Adrenal gland (tissue), 12 donors: ENCODE data around the gene LARGE1. TPM values are rescaled to one million over a fixed set of nuclear protein-coding genes. Genes with fewer than 3 reads are reported as not detected.

ENCODE experiments used
- DNase-seq, 7 donors: peaks; one replicate each; pipeline ENCODE4 v3.0.0-alpha.2; 2019 to 2020
- H3K27ac ChIP-seq, 5 donors: fragments of 200-600 bp; sonication (generic) in 4 of 5; 1 replicate in 3 of 5; 2 replicates in 2 of 5; pipeline versions ENCODE4 v1.5.1 to v1.8.0; 2016 to 2020; ENCODE audit warnings: mild to moderate bottlenecking in 1 of 5
- H3K27me3 ChIP-seq: fragments of 200-600 bp; 2 replicates; pipeline ENCODE4 v1.8.0; 2021
- H3K36me3 ChIP-seq, 2 donors: fragments of 200-600 bp; replicated peaks in 1 of 2; 1 replicate in 1 of 2; 2 replicates in 1 of 2; pipeline versions ENCODE4 v1.5.1 to v1.8.0; 2018 to 2022
- H3K4me1 ChIP-seq, 2 donors: fragments of 200-600 bp; replicated peaks in 1 of 2; 1 replicate in 1 of 2; 2 replicates in 1 of 2; pipeline versions ENCODE4 v1.5.1 to v1.8.0; 2018 to 2021
- H3K4me3 ChIP-seq, 4 donors: fragments of 200-600 bp; sonication (generic) in 3 of 4; one replicate each; pipeline ENCODE4 v1.5.1; 2016 to 2018
- H3K9me3 ChIP-seq, 3 donors: fragments of 200-600 bp; sonication (generic) in 1 of 3; replicated peaks in 1 of 3; 1 replicate in 2 of 3; 2 replicates in 1 of 3; pipeline versions ENCODE4 v1.5.1 to v1.8.0; 2016 to 2021
- CTCF ChIP-seq, 6 experiments: fragments of 450-650 bp in 4 of 6; fragments of 200-600 bp in 2 of 6; sonication (generic) in 1 of 6; IDR thresholded peaks; 1 replicate in 5 of 6; 2 replicates in 1 of 6; pipeline versions ENCODE4 v1.5.1 to v1.8.0; 2016 to 2021; ENCODE audit warnings: antibody characterized with exemption in 6 of 6, mild to moderate bottlenecking in 2 of 6, moderate library complexity in 1 of 6
- POLR2A ChIP-seq, 2 donors: fragments of 450-650 bp; IDR thresholded peaks; one replicate each; pipeline ENCODE4 v1.6.1; 2017; ENCODE audit warnings: antibody characterized with exemption in 2 of 2, mild to moderate bottlenecking in 2 of 2, moderate library complexity in 1 of 2
- WGBS, 4 donors: extraction: QIAGEN DNeasy Blood & Tissue Kit in 2 of 4; methylation state at CpG; one replicate each; pipeline versions ENCODE4 v1.1.5 to v1.1.7; 2013 to 2017; 5-methylcytosine and 5-hydroxymethylcytosine counted together
- intact Hi-C, 2 donors: fragments of 100-400 bp; cut with DNase I; formaldehyde crosslinking; loops; one replicate each; pipeline versions ENCODE4 v1.14.1 to v1.15.0; 2022 to 2023
- polyA plus RNA-seq, 3 donors: library from polyadenylated mRNA; stranded (reverse); fragments of 200-250 nt in 2 of 3; fragments of 350-450 nt in 1 of 3; fragmentation: Illumina TruSeq in 1 of 3; extraction: RNeasy Lipid Tissue Mini Kit (QIAGEN cat#74804) in 1 of 3; gene quantifications; one replicate each; pipeline ENCODE4 v1.2.3, GENCODE V29; 2013 to 2014
- total RNA-seq, 9 donors: library from RNA; depleted of rRNA in 4 of 9; stranded (reverse); fragments of >200 nt in 4 of 9; fragments of 120-200 nt in 1 of 9; fragmentation: NEBNext Ultra II Directional in 1 of 9; extraction: Animal tissue kit (Norgen Biotek cat#: 25700) in 1 of 9; gene quantifications; one replicate each; pipeline versions ENCODE4 v1.1.0 to v1.2.4, GENCODE V29; 2013 to 2023
- donor health status: healthy with polysubstance abuse.
- donor health status: Bipolar disorder and iron deficiency.
- donor health status: DM: yes; HTN: yes; CAD: no.
- donor health status: DM: no; HTN: no; CAD: no.
- donor health status: DM: no; HTN: no; CAD: no.
- donor health status: DM: yes; HTN: yes; CAD: no.

Gene LARGE1
- total and polyA plus RNA-seq, 12 donors = 3.4 to 67.6 (median 30.6) TPM

- TF ChIP-seq POLR2A (IDR thresholded peaks at IDR 0.05) (no peak), CTCF (IDR thresholded peaks at IDR 0.05) (no peak)
- 82 to 92% (median 90%) methylated on average over 5 of the region's 5 CpGs for WGBS, 4 donors
- H3K9me3 ChIP-seq = no peaks in the 10 kb centered on the region
- no peak overlapping the region for H3K27ac ChIP-seq
- intact Hi-C loops = no loop called here
- no peaks in the 10 kb centered on the region for H3K36me3 ChIP-seq
- H3K4me3 ChIP-seq = no peak overlapping the region
- no peaks in the 10 kb centered on the region for H3K27me3 ChIP-seq
- H3K4me1 ChIP-seq = no peaks in the 10 kb centered on the region
- no peak for DNase-seq
These were observed 519.0 kb downstream of the LARGE1 start for GRCh38 chr22:33401291-33401690.

- TF ChIP-seq POLR2A (IDR thresholded peaks at IDR 0.05) = no peak
- TF ChIP-seq CTCF (IDR thresholded peaks at IDR 0.05) = no peak
- no peaks in the 10 kb centered on the region for H3K27me3 ChIP-seq
- no peak overlapping the region for H3K27ac ChIP-seq
- WGBS, 4 donors = 69 to 90% (median 83%) methylated on average over 5 of the region's 5 CpGs
- intact Hi-C loops = no loop called here
- DNase-seq = no peak
- no peaks in the 10 kb centered on the region for H3K36me3 ChIP-seq
- H3K4me1 ChIP-seq = no peaks in the 10 kb centered on the region
- no peak overlapping the region for H3K4me3 ChIP-seq
- no peaks in the 10 kb centered on the region for H3K9me3 ChIP-seq
These were observed 519.4 kb downstream of the LARGE1 start for GRCh38 chr22:33400891-33401290.

- Histone ChIP-seq H3K36me3 (no peaks in the 10 kb centered on the region), H3K9me3 (no peaks in the 10 kb centered on the region), H3K27ac (no peak overlapping the region), H3K27me3 (no peaks in the 10 kb centered on the region), H3K4me1 (no peaks in the 10 kb centered on the region), H3K4me3 (no peak overlapping the region)
- no peak for TF ChIP-seq POLR2A (IDR thresholded peaks at IDR 0.05)
- no peak for TF ChIP-seq CTCF (IDR thresholded peaks at IDR 0.05)
- DNase-seq = no peak
- intact Hi-C loops = no loop called here
- 90 to 94% (median 92%) methylated on average over 9 of the region's 9 CpGs for WGBS, 4 donors
These were observed 520.0 kb downstream of the LARGE1 start for GRCh38 chr22:33400061-33400840.

- WGBS, 4 donors = 91 to 96% (median 96%) methylated on average over 4 of the region's 4 CpGs
- TF ChIP-seq POLR2A (IDR thresholded peaks at IDR 0.05) (no peak), CTCF (IDR thresholded peaks at IDR 0.05) (no peak)
These were observed 522.8 kb downstream of the LARGE1 start for GRCh38 chr22:33397381-33397907.

More at GRCh38 chr22:33397381-33397907, 522.8 kb downstream of the LARGE1 start:
- DNase-seq = no peak
- Histone ChIP-seq H3K36me3 (no peaks in the 10 kb centered on the region), H3K27ac (no peak overlapping the region), H3K27me3 (no peaks in the 10 kb centered on the region), H3K4me1 (no peaks in the 10 kb centered on the region), H3K4me3 (no peak overlapping the region), H3K9me3 (no peaks in the 10 kb centered on the region)
- intact Hi-C loops = loop anchor here in 1 of 2 donors (10.0 kb wide), 1 partner anchor 63 kb away; no protein-coding TSS in a partner anchor
